Stimulated activated CD4-positive, alpha-beta T cell treated with anti-CD3 and anti-CD28 coated beads, Interleukin-4, amount 100 ng/mL, for 4 hours (primary cell): Measurements from ENCODE around the gene KDM4F.
A peak's percentile ranks its signal among the peaks of the same experiment; 100 is the strongest.
"Not testable (repeated sequence)": the region's sequence is repeated elsewhere in the genome, so short reads cannot be mapped to it uniquely, and the experiment has no call there.

Experiments used
- DNase-seq, 2 experiments: peaks; one replicate each; pipeline ENCODE4 v3.0.0-alpha.2; 2020

KDM4F gene

GRCh38 chr11:95049122-95049521 is at the start of gene KDM4F:
Gene KDM4F (plus strand): TSS chr11:95049422.
- not testable (repeated sequence) for DNase-seq

DNA sequence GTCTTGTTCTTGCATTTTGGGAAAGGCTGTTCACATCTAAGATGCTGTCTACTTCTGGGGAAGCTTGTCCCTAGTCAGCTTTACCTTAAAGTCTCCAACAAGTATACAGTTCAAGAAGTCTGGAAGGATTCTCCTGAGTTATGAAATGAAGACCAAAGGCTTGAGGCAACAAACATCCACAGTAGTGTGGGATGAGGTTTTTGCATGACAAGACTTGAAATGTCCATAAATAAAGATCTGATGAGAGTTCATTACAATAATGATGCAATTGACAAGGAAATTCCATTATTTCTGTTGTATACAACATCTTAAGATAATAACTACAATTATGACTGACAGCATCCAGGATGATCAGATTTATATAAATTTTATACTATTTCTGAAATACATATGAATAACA is 45.5 kb upstream of the KDM4F start:
- no peak for DNase-seq

- no peak for DNase-seq
These were observed 43.6 kb upstream of the KDM4F start for GRCh38 chr11:95005642-95006041.

GRCh38 chr11:95011376-95011775 is 37.8 kb upstream of the KDM4F start:
- DNase-seq, result no peak

DNA sequence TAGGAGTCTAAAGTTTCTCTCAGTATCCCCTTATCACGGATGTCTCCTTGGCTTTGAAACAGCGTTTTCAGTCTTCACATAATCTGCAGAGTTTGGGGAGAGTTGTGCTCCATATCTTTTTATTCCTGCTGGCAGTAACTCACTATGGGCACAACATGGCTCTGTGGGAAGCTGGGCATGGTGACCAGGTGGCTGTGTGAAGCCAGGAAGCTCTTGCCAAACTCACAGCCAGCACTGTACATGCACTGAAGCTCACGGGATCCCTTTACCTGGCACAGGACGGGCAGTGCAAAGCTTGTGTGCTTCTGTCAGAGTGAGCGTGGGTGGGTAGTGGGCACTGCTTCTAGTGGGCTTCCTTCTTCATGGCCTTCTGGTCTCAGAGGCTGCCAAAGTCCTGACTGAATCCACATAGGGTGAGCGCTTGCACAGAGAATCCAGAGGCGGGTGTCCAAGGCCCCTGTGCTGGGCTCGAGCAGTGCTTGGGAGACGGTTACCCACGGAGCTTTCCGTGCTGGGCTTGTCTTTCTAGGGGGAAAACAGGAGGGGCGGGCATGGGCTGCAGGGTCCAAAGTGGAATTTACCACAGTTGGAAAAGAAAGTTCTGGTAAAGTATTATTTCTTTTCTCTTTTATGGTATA is 34.9 kb upstream of the KDM4F start:
- DNase-seq, result no peak

DNA sequence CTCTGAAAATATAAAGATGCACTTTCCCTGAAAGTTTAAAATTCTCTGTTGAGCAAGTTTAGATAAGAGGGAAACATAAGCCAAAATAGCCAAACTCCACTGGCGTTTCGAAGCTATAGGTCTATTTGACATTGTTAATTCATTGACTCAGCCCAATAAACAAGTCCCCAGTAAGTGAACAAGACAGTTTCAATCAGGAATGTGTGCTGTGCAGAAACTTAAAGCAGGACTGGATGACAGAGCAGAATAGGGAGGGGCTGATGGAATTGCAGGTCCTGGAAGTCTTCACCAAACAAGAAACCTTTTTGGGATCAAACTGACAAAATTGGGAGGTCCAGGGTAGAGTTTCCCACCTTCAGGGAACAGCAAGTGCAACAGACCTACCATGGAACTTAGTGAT is 33.1 kb upstream of the KDM4F start:
- DNase-seq, result no peak

DNA sequence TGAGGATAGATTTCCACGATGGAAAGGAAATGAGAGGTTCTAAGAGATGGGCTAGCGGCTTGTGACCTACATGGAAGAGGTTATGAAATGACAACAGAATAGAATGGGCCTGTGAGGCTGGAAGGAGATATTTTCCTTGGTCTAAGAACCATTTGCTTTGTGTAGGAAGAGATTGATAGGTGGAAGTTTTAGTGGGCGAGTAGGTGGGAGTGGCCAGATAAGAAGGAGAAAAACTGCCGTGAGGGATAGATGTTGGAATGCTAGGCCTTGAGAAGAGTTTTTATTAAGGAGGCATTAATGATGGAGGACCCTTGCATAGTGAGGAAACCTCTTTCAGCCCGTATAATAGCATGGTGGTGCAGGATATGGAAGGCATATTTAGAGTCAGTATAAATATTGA is 27.8 kb upstream of the KDM4F start:
- DNase-seq, result not testable (repeated sequence)

GRCh38 chr11:95024958-95025357 is 24.3 kb upstream of the KDM4F start, which contains the start of gene KDM4E:
Gene KDM4E (plus strand): TSS chr11:95025258. CDS start chr11:95025558, 300 bp downstream.
- DNase-seq, result no peak

- not testable (repeated sequence) for DNase-seq
These were observed 23.6 kb upstream of the KDM4F start for GRCh38 chr11:95025594-95025993.

DNA sequence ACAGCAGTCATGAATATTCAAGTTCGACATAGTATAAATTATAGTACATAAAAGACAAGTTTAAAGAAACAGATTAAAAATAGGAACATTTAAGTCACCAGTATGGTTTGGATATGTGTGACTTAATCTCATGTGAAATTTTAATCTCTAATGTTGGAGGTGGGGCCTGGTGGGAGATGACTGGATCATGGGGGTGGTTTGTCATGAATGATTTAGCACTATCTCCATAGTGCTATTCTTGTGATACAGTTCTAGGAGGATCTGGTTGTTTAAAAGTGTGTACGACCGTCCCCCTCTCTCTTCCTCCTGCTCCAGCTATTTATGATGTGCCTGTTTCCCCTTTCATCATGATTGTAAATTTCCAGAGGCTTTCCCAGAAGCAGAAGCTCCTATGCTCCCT is 20.9 kb upstream of the KDM4F start:
- no peak for DNase-seq

- DNase-seq, result no peak
These were observed 16.2 kb upstream of the KDM4F start for GRCh38 chr11:95033051-95033450.

DNA sequence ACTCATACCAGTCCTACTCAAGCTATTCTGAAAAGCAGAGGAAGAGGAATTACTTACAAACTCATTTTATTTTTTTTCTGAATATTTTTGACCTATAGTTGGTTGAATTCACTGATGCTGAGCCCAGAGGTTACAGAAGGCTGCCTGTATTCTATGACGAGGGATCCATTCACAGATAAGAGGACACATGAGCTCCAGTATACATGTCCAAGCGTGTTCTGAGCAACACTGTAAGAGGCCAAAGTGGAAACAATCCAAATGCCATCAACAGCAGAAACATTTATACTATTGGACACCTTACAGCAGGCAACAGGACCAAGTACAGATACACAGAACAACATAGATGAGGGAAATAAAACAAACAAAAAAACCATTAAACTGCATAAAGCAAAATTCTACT is 13.9 kb upstream of the KDM4F start:
- DNase-seq, result no peak

DNA sequence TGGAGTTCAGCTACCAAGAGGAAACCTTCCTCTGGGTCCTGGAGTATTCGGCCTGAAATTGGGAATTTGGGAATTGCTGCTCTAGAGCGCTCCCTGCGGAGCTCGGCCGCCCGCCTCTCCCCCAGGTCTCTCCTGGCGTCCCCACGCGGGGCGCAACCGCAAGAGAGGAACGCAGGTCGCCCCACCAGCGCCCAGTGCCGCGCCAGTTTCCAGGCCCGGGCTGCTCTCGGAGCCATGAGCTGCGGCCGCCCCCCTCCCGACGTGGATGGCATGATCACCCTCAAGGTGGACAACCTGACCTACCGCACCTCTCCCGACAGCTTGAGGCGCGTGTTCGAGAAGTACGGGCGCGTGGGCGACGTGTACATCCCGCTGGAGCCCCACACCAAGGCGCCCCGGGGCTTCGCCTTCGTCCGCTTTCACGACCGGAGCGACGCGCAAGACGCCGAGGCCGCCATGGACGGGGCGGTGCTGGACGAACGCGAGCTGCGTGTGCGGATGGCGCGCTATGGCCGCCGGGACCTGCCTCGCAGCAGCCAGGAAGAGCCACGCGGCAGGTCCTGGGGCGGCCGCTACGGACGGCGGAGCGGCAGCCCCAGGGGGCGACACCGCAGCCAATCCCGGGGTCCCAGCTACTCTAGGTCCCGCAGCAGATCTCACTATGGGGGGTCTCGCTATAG is 11.7 kb upstream of the KDM4F start:
- peak in 1 of 2 experiments; percentile 6 for DNase-seq

GRCh38 chr11:95042239-95042638 is 7.0 kb upstream of the KDM4F start:
- DNase-seq, result no peak

DNA sequence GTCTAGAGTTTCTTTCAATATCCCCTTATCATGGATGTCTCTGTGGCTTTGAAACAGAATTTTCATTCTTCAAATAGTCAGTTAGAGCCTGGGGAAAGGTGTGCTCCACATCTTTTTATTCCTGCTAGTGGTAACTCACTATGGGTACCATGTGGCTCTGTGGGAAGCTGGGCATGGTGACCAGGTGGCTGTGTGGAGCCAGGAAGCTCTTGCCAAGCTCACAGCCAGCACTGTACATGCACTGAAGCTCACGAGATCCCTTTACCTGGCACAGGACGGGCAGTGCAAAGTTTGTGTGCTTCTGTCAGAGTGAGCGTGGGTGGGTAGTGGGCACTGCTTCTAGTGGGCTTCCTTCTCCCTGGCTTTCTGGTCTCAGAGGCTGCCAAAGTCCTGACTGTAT is 6.3 kb upstream of the KDM4F start:
- DNase-seq, result no peak

GRCh38 chr11:95044010-95044409 is 5.2 kb upstream of the KDM4F start:
- no peak for DNase-seq

GRCh38 chr11:95045812-95046211 is 3.4 kb upstream of the KDM4F start:
- DNase-seq, result no peak

DNA sequence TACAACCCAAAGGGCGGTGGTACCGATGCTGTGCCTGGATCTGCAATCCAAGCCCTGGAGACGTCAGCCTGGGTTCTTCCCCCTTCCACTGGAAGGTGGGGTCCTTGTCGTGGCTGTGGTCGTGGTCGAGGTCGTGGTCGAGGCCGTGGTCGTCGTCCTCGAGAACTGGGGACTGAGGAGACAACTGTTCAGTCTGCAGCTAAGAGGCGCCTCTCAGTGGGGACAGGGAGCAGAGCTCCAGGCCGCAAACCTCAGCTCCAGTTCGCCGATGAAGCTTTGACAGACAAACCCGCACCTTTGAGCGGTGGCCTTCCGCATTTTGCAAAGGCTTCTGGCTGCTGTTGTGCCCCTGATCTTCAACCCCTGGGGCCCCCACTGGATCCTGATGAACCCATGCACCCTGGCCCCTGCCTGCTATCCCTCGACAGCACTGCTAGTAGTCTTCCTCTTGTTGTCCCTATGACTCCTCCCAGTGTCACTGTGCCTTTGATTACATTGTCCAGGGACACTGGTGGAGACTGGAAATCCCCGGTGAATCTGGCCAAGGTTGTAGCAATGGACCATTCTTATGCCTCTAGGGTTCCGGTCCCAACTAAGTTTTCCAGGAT is 1.5 kb downstream of the KDM4F start:
- no peak for DNase-seq

- no peak for DNase-seq
These were observed 5.1 kb downstream of the KDM4F start for GRCh38 chr11:95054356-95054755.

- no peak for DNase-seq
These were observed 6.2 kb downstream of the KDM4F start for GRCh38 chr11:95055283-95055897.

- no peak for DNase-seq
These were observed 8.7 kb downstream of the KDM4F start for GRCh38 chr11:95057959-95058358.

DNA sequence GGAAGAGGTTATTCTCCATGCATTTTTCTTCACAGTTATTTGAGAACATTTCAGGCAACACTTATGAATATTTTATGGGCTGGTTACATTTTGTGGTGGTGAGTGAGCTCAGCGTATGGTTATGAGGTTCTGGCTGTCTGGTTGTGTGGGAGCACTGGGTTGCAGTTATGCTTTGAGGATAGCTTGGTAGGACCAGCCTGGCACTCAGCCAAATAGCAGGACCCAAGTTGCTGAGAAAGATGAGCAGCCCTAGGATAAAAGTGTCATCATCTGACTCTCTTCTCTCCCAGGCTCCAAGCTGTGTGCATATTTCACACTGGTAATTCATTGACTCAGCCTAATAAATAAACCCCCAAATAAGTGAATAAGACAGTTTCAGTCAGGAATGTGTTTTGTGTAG is 9.4 kb downstream of the KDM4F start:
- no peak for DNase-seq

DNA sequence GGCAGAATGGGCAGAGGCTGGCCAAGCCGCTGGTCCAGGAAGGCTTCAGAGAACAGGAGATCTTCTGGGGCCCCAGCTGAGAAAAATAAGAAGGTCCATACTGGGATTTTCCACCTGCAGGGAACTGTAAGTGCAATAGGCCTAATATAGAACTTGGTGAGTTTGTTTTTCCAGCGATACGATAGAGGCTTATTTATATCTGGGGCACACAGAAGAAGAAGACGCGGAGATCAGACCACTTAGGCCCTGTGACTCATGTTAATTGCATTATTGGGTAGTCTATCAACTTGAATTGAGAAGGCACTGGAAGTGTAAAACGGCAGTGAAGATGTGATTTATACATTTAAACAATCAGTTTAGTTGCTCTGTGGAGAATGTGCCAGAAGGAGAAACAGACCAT is 9.8 kb downstream of the KDM4F start:
- DNase-seq, result no peak

- no peak for DNase-seq
These were observed 16.1 kb downstream of the KDM4F start for GRCh38 chr11:95065336-95065735.
